KBM-7 (cell line): Measurements from ENCODE around the gene FADS3.

ENCODE experiments used
- DNase-seq: peaks from one replicate; pipeline ENCODE4 v3.0.0-alpha.2; 2015
- in situ Hi-C: fragments of 300-500 bp; cut with MboI; formaldehyde crosslinking; loops from 2 replicates; pipeline ENCODE4 v1.14.3; 2020; ENCODE audit warnings: low sequenced_read_pairs, low pct_unique_long_range_greater_than_20kb, mixed read lengths

Gene FADS3

DNA sequence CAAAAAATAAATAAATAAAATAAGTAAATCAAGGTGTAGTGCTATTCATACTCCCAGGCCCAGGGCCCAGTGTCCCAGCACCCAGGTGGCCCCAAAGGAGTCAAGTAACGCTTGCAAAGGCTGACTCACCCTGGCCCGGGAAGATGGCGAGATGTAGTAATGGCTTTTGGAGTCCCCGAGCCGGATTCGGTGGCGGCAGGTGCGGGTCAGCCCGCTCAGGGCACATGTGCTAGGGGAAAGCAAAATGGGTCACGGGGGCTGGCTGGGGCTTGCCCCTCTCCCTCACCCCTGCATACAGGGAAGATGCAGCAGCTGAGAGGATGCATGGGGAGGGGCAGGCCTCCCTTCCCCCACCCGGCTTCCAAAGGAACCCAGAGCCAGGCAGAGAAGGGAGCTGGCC is 11.0 kb upstream of the FADS3 start:
- DNase-seq, result no peak
- in situ Hi-C loops, result no loop called here

DNA sequence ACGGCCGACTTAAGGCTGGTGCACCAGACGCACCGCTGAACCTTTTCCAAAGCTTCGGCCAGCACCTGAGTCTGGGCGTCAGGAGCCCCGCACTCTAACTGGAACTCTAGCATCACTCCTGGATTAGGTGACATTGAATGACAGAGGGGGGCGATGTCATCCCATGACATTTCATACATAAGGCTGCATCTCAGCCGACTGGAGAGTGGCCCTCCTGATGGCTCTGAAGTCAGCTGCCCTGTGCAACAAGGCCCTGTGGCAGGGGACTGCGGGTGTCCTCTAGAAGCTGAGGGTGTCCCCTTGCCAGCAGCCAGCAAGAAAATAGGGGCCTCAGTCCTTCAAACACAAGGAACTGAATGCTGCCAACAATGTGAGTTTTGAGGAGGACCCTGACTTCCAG is 10.1 kb upstream of the FADS3 start:
- in situ Hi-C loops, result no loop called here
- no peak for DNase-seq

DNA sequence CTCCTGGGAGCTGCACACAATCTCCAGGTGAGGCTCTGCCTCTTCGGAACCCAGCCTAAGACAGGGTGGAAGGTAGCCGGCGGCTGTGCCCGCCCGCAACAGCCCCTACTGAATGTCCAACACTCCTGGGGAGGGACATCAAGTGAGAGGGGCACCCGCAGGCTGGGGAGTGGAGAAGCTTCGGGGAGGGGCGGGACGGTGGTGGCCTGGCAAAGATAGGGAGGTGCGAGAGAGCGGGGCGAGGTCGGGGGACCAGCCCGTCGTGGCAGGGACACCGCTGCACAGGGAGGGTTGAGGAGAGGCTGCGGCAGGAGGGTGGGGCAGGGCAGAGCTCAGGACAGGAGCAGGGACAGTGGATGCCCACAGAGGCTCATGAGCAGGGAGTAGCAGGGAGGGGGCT is 8.9 kb upstream of the FADS3 start:
- in situ Hi-C loops, result no loop called here
- DNase-seq, result no peak

DNA sequence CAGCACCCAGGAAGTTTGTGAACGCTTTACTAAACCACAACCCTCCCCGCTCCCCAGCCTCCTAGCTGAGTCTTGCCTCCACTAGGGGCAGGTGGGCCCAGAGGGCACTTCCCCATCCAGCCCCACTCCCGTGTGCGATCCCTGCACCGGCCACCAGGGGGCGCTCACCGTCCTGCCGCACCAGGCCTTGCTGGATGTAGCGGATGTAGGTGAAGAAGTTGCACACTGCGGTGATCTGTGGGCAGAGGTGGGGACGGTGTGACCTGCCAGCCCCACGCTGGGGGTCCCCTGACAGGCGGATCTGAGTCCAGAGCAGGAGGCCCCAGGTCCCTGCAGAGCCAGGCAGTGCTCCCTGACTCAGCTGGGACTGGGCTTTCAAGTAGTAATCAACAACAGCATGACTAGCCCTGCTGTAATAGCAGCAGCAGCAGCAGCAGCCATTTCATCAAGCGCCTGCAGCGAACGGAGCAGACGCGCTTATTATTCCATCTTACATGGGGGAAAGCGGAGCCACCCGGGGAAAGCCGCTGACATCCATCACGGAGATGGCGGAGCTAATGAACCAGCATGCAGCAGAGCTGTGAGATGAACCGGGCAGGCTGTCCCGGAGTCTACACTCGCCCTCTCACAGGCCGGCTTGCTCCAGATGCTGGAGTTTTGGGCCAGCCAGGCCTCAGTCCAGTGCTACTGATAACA is 7.9 kb upstream of the FADS3 start:
- in situ Hi-C loops, result loop anchor here (10.0 kb wide), 1 partner anchor 46 kb away; no protein-coding TSS in a partner anchor

DNA sequence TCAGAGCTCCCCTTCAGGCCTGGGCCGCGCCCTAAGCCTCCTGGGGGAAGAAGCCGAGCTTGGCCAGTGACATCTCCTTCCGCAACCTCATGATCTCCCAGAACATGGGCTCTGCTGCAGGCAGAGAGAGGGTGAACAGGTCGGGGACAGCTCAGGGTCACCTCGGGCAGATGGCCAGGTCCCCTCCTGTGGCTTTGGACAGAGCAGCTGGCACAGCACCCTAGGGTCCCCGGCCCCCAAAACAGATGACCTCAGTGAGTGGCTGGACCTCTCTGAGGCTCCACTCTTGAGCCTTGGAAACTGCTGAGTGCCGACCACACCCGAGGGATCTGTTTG is 6.9 kb upstream of the FADS3 start:
- in situ Hi-C loops, result loop anchor here (10.0 kb wide), 1 partner anchor 47 kb away; no protein-coding TSS in a partner anchor
- DNase-seq, result no peak

More for the DNA sequence above, 7.9 kb upstream of the FADS3 start:
- DNase-seq, result peak; percentile 95

DNA sequence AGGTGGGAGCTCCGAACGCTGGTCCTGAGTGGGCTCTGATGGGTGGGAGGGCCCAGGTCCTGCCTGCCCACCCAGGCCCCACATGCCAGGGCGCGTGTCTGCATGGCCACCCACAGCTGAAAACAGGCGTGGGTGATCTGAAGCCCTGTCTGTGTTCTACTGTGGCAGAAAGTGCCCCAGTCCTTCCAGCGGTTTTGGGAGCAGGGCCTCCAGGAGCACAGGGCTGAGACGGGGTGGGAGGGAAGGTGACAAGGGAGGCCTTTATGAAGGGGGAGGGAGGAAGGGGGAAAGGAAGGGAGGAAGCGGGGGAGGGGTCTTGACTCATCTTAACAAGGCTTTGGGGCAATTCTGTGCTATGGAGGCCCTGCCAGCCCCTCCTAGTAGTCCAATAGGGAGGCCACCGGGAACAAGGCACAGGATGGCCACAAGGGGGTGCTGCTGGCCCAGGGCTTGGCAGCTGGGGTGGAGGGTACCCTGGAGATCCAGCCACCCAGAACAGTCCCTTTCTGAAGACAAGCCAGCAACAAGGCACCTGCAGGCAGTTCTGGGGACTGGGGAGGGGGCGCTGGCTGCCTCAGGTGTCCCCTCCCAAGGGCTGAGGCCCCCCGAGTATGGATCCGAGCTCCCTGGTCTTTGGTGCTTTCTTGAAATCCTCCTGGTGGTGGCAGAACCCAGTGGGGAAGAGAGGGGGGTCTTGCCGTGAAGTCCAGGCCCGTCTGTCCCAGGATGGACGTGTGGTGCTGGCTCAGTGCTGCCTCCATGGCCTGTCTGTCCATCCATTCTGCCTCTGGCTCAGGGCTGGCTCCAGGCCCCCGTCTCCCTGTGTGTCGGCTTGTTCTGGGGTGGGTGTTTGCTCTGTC is 6.3 kb upstream of the FADS3 start:
- in situ Hi-C loops, result loop anchor here (10.0 kb wide), 1 partner anchor 47 kb away; no protein-coding TSS in a partner anchor
- DNase-seq, result peak; percentile 77

DNA sequence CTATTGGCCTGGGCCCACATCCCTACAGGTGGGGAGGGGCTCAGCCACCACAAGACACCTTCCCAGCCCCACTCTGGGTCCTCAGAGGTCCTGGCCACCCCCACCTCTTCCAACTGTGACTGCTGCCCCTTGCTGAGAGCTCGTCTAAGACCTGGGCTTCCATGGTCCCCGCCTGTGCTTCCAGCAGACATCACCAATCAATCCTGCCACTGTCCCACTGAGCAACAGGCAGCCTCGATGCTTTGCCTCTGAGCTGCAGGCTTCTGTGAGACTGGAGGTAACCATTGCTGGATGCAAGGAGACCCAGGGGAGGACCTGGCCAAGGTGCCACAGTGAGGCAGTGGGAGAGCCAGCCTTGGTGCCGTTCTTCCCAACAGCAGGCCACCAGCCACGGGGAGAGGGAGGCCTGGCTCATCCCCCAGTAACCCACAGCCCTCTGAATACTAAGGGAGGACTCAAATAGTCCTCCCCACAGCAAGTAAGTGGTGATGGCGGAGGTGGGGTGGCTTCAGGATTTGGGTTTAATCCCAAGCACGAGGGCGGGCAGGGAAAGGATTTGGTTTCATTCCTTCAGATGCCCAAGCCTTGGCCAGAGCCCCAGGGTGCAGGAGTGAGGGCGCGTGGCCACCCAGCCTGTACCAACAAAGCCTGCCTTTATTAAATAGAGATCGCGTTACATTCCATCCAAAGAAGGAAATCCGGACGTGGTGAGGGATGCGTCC is 5.5 kb upstream of the FADS3 start:
- no peak for DNase-seq
- in situ Hi-C loops, result loop anchor here (10.0 kb wide), 1 partner anchor 48 kb away; no protein-coding TSS in a partner anchor

DNA sequence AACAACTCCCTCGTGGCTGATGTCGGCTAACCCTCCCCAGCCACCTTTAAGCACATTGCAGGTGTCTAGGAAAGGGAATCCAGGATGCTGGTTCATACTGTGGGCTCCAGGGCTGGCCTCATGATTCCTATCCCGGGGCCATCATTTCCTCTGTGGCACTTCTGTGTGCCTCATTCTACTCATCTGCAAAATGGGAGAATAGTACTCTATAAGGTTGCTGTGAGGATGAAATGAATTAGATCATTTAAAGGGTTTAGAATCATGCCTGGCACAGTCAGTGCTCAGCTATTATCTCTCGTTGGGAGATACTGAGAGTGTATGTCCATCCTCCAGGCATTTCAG is 4.3 kb upstream of the FADS3 start:
- DNase-seq, result no peak
- in situ Hi-C loops, result loop anchor here (10.0 kb wide), 1 partner anchor 49 kb away; no protein-coding TSS in a partner anchor

DNA sequence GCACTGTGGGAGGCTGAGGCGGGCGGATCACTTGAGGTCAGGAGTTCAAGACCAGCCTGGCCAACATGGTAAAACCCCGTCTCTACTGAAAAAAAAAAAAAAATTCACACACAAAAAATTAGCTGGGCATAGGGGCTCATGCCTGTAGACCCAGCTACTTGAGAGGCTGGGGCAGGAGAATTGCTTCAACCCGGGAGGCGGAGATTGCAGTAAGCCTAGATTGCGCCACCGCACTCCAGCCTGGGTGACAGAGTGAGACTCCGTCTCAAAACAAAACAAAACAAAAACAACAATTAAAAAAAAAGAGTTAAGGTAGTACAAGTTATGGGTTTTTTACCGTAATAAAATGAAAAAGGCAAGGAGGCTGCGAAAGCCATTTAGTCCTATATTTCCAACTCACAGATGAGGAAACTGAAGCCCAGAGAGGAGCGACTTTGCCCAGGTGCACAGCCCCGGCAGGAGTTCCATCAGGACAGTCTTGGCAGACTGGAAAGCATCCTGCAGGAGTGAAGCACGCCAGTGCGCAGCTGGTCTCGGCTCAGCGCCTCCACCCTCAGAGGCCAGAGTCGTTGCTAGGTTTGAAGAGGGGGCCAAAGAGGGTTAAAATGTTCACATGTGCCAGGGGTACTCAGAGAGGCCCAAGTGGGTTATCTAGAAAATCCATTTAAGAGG is 3.8 kb upstream of the FADS3 start:
- in situ Hi-C loops, result loop anchor here (10.0 kb wide), 1 partner anchor 50 kb away; no protein-coding TSS in a partner anchor
- DNase-seq, result no peak

DNA sequence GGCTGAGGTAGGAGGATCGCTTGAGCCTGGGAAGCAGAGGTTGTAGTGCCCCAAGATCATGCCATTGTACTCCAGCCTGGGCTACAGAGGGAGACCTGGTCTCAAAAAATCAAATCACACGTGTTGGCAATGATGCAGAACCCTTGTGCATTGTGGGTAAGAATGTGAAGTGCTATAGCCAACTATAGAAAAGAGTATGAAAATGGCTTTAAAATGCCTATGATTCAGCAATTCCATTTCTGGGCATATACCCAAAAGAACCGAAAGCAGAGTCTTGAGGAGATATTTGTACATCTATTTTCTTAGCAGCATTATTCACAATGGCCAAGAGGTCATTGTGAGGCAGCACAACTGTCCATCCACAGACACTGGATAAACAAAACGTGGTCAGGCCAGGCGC is 2.6 kb upstream of the FADS3 start:
- in situ Hi-C loops, result loop anchor here (10.0 kb wide), 1 partner anchor 51 kb away; no protein-coding TSS in a partner anchor
- DNase-seq, result no peak

DNA sequence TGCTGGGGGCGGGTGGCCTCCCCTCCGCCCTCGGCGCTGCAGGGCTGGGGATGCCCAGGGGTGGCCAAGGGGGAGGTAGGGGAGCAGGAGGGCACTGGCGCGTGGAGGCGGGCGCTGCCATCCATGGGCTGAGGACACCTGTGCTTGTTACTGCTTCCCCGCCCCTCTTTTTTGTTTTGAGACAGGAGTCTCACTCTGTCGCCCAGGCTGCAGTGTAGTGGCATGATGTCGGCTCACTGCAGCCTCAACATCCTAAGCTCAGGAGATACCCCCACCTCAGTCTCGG is 683 bp upstream of the FADS3 start:
- in situ Hi-C loops, result loop anchor here (10.0 kb wide), 1 partner anchor 53 kb away; no protein-coding TSS in a partner anchor
- no peak for DNase-seq

DNA sequence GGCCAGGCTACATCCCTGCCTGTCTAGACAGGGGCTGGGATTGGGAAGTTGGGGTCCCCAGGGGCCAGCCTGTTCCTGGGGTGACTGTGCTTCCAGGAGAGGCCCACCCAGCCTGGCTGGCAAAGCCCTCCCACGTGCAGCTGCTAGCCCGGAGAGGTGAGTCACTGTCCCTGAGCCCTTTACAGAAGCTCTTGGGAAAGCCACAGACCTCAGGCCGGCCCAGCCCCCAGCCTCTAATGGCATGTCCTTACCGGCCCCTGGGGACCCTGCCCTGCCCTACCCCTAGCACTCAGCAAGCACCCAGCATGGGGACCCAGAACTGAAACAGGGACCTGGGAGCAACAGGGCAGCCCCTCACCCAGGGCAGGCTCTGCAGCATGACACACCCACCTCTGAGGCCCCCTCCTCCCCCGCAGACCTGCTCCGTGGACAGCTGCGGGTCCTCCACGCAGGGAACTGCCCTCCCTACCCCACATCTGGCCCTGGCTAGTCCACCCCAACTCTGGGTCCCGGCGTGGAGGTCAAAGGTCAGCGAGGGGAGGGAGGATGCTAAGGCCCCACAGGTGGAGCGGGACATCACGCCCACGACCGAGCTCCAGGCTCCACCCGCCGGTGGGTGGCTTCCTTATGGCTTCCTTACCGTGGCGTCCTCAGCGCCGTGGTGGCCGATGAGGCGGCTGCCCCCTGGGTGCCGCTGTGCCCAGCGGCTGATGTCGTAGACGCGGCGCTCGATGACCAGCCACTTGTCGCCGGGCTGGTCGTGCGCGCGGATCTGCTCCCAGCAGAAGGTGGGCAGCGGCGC is 615 bp downstream of the FADS3 start:
- in situ Hi-C loops, result loop anchor here (10.0 kb wide), 1 partner anchor 54 kb away; no protein-coding TSS in a partner anchor
- peak; percentile 41 for DNase-seq

DNA sequence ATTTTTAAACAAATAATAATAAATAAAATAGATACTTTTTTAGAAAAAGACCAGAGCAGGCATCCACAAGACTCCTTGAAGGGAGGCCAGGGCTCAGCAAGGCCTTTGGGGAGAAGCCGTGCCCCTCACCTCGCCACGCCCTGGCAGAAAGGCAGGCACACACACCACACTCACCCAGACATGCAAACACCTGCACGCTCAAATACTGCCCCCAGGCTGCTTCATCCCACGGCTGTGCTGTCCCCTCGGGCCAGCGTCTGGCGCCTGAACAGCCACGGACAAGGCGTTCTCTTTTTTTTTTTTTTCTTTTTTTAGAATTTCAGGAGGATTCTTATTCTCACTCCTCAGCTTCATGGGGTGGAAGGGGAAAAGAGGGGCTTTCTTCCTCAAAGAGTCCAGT is 1.5 kb downstream of the FADS3 start:
- DNase-seq, result no peak
- in situ Hi-C loops, result loop anchor here (10.0 kb wide), 1 partner anchor 55 kb away; no protein-coding TSS in a partner anchor

DNA sequence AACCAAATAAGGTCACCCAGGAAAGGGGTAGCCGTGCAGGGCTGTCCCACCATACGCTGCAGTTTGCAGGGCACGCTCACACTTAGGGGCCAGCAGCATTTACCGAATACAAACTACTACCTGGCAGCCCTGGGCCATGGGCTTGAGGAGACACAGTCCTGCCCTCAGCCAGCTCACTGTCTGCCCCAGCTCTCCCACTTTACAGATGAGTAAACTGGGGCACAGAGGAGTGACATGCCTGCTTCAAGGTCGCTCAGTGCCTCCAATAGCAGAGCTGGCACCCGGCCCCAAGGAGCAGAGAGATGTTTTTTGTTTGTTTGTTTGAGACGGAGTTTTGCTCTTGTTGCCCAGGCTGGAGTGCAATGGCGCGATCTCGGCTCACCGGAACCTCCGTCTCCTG is 2.8 kb downstream of the FADS3 start:
- in situ Hi-C loops, result no loop called here
- no peak for DNase-seq

DNA sequence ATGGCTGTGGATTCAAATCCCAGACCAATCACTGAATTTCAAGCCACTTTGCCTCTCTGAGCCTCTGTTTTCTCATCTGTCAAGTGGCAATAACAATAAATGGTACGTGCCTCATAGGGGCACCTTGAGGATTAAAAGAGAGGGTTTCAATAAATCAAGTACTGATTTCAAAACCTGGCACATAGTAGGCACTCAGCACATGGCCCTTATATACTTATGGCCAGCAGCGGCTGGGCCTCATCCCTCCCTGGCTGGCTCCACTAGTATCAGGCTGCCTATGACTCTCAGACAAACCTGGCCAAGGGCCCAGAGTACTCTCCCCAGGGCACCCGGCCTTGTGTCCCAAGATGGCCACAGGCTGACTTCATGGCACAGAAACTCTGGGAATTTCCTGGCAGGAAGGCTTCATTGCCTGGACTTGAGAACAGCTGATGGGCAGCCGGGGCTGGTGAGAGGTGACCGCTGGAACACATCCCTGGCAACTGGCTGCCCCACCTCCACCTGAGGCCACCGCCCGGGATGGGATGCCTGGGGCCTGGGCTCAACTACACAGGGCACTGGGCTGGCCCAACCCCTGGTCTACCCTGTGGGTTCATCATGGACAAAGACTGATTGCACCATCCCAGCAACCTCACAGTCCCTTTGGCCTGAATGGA is 3.4 kb downstream of the FADS3 start:
- no peak for DNase-seq
- in situ Hi-C loops, result no loop called here

DNA sequence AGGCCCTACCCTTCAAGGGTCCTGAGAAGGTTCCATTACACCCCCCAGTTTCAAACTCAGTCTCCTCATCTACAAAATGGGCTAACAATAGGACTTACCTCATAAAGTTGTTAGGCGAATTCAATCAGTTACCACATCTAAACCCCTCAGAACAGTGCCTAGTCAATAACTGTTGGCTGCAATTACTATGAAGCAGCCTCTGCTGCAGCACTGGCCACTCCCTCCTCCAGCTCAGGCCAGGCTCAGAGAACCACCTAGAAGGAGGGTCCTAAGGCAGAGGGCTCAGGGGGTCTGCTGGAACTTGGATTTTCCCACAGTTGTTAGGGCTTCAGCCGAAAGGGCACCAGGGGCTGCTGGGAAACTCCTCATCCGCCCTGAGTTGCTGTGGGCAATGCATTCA is 4.7 kb downstream of the FADS3 start:
- DNase-seq, result no peak
- in situ Hi-C loops, result no loop called here

DNA sequence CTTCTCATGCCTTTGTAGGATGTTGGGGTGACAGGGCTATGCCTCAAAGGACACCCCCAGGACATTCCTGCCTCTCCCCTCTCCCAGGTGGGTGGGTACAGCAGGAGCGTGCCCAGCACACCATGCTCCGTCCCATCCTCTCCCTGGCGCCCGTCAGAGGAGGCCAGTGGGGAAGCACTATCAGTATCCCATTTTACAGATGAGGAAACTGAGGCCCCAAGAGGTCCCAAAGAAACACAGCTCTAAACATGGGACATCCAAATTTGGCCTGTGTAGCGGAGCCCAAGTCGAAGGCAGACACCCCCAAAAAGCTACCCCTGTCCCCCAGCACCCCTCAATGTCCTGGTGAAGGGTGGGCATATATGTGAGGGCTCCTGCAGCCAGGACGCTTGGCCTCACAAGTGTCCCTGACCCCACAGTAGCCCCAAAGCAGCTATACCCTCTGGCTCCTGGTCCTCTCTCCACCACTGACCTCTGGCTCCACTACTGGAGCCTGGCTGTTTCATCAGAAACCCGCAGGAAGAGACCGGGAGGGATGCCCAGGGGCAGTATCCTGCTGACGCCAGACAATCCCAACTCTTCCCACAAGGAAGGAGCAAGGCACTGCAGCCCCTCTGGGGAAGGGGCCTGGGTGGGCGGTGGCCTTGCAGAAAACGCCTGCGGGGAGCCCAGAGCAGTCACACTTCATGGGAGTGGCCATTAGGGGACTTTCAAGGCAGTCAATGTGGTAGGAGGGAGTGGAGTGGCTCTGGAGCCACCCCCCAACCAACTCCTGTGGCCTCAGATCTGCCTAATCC is 5.4 kb downstream of the FADS3 start:
- in situ Hi-C loops, result no loop called here
- DNase-seq, result no peak
